ENCODE data around the gene TREM2. TPM values are rescaled to one million over a fixed set of nuclear protein-coding genes. Genes with fewer than 3 reads are reported as not detected.

TREM2 gene
- total RNA-seq, 4 donors from 2014 or later, result 0.46 to 0.53 TPM; not detected in 2

GRCh38 chr6:41184761-41185160 is 21.8 kb upstream of the TREM2 start:
- no peak for ATAC-seq
- no peak for DNase-seq
- Histone ChIP-seq H3K4me3 (no peak overlapping the region), H3K27me3 (no peaks in the 10 kb centered on the region), H3K27ac (no peak overlapping the region), H3K4me1 (no peaks in the 10 kb centered on the region), H3K9me3 (no peaks in the 10 kb centered on the region), H3K36me3 (no peaks in the 10 kb centered on the region)
- TF ChIP-seq POLR2A (IDR thresholded peaks at IDR 0.05), result no peak
- no peak for TF ChIP-seq CTCF (IDR thresholded peaks at IDR 0.05 in 4 of 5, conservative IDR thresholded peaks at IDR 0.05 in 1 of 5)
- intact Hi-C loops (cut with DNase I; ENCODE audit: low total_unique reads) (no loop called here), in situ Hi-C loops (cut with MboI; ENCODE audit: low sequenced_read_pairs in 4 of 4) (no loop called here)

GRCh38 chr6:41182069-41183034 is 19.4 kb upstream of the TREM2 start:
- in situ Hi-C loops (cut with MboI; ENCODE audit: low sequenced_read_pairs in 4 of 4), result no loop called here
- peak in 1 of 2 donors; percentile 24 for DNase-seq
- no peaks in the 10 kb centered on the region for H3K9me3 ChIP-seq
- peak; percentile 44 to 75 for ATAC-seq
- H3K36me3 ChIP-seq, result no peaks in the 10 kb centered on the region
- no peak overlapping the region for H3K4me3 ChIP-seq
- TF ChIP-seq CTCF (IDR thresholded peaks at IDR 0.05 in 4 of 5, conservative IDR thresholded peaks at IDR 0.05 in 1 of 5) (peak in 2 of 5 experiments; percentile 38 to 41), POLR2A (IDR thresholded peaks at IDR 0.05) (no peak)
- intact Hi-C loops (cut with DNase I; ENCODE audit: low total_unique reads), result no loop called here
- no peak overlapping the region for H3K27ac ChIP-seq
- H3K4me1 ChIP-seq, result no peaks in the 10 kb centered on the region
- no peaks in the 10 kb centered on the region for H3K27me3 ChIP-seq

- no peak for DNase-seq
- Histone ChIP-seq H3K9me3 (no peaks in the 10 kb centered on the region), H3K27me3 (no peaks in the 10 kb centered on the region), H3K4me3 (no peak overlapping the region), H3K4me1 (no peaks in the 10 kb centered on the region), H3K36me3 (no peaks in the 10 kb centered on the region), H3K27ac (no peak overlapping the region)
- TF ChIP-seq CTCF (IDR thresholded peaks at IDR 0.05 in 4 of 5, conservative IDR thresholded peaks at IDR 0.05 in 1 of 5) (no peak), POLR2A (IDR thresholded peaks at IDR 0.05) (no peak)
- intact Hi-C loops (cut with DNase I; ENCODE audit: low total_unique reads), result no loop called here
- no peak for ATAC-seq
- in situ Hi-C loops (cut with MboI; ENCODE audit: low sequenced_read_pairs in 4 of 4), result no loop called here
Measured at GRCh38 chr6:41181566-41181965, 18.6 kb upstream of the TREM2 start.

GRCh38 chr6:41179163-41179562 is 16.2 kb upstream of the TREM2 start:
- in situ Hi-C loops (cut with MboI; ENCODE audit: low sequenced_read_pairs in 4 of 4), result no loop called here

More at GRCh38 chr6:41179163-41179562, 16.2 kb upstream of the TREM2 start:
- Histone ChIP-seq H3K36me3 (no peaks in the 10 kb centered on the region), H3K9me3 (no peaks in the 10 kb centered on the region), H3K4me3 (no peak overlapping the region), H3K27me3 (no peaks in the 10 kb centered on the region), H3K4me1 (no peaks in the 10 kb centered on the region), H3K27ac (no peak overlapping the region)
- intact Hi-C loops (cut with DNase I; ENCODE audit: low total_unique reads), result no loop called here
- no peak for DNase-seq
- TF ChIP-seq CTCF (IDR thresholded peaks at IDR 0.05 in 4 of 5, conservative IDR thresholded peaks at IDR 0.05 in 1 of 5) (no peak), POLR2A (IDR thresholded peaks at IDR 0.05) (no peak)
- ATAC-seq, result no peak
